GM21825 (cell line): Measurements from ENCODE around the gene SMS.

Source experiments
- ATAC-seq: cut with Tn5 transposase; IDR thresholded peaks from one replicate; pipeline ENCODE4 v1.9.1; 2021; ENCODE audit warnings: mild to moderate bottlenecking, moderate library complexity; ENCODE audit not compliant: unreplicated experiment

The SMS gene

DNA sequence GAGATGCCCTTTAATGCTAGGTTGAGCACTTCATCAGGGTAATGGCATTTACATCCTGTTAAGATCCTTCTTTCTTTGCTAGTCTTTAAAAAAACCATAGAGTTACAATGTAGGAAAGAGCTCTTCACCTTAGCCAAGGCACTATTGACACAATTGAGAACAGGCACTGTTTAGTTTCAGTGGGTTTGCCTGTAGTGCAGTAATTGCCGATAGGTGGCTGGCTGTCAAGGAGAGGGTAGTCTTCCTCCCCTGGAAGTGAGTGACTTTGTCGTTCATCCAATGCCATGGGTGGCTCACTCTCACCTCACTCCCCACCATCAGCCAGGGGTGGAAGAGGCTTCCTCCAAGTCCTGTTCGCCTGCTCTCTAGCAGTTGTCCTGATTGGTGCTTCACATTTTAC, 34.7 kb downstream of the SMS start:
- no peak for ATAC-seq

DNA sequence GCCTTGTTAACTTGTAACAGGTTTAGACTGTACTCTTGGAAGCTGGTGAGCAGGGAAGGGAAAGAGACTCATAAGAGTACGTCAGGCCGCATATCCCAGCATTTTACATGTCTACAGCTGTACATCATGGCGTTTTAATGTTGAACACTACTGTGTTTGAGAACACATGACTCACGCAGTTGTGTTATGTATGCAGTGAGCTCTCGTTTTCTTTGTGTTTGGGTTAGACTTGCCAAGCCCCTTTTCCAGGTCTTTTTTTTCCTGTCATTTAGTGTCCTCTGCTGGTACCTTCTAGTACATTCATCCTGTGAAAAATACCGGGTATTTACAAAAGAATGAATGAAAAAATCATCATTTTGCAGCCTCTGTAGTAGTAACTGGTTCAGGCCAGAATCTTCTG, 35.3 kb downstream of the SMS start:
- ATAC-seq: no peak

DNA sequence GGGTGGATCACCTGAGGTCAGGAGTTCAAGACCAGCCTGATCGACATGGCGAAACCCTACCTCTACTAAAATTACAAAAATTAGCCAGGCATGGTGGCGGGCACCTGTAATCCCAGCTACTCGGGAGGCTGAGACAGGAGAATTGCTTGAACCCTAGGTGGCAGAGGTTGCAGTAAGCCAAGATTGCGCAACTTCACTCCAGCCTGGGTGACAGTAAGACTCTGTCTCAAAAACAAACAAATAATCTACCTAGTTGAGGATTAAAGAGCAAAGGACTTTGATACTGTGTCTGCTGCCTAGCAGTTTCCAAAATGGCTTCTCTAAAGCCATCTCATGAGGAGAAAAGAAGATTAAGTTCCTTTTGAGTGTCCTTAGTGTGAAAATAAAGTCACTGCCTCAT, 37.8 kb downstream of the SMS start:
- ATAC-seq: no peak

GRCh38 chrX:21982311-21982710, 41.8 kb downstream of the SMS start:
- no peak for ATAC-seq

- ATAC-seq: peak; percentile 88
Observed at GRCh38 chrX:21985332-21985777, 44.8 kb downstream of the SMS start.

DNA sequence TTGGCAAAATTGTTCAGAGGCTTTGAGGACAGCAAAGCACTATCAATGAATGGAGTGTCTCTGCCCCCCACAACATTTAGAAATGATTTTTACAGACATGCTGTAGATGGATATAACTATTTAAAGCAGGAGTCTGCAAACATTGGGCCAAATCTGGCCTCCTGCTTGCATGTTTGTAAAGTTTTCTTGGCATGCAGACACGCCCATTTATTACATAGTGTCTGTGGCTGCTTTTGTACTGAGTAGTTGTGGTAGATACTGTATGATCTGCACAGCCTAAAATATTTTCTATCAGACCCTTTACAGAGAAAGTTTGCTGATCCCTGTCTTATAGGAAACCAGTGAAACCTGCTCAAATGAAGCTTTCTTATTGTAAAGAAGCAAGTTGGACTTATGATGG, 46.1 kb downstream of the SMS start:
- ATAC-seq: no peak

GRCh38 chrX:21989384-21989783, 48.9 kb downstream of the SMS start:
- peak; percentile 31 for ATAC-seq

DNA sequence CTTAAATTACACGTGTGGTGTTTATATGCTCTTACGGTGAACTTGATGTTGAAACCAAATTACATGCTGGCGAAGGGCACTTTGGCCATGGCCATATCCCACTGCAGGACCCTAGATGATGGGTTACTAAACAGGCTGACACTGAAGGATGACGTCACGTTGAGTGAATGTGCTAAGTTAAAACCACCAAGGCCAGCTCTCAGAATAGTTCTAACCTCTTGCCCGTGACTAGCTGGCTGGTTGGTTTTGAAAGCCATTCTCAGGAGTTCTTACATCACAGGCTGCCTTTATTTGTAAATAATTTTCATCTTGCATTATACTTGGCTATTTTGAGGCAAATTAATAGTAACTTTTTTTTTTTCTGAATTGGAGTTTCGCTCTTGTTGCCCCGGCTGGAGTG, 50.3 kb downstream of the SMS start:
- ATAC-seq: no peak

DNA sequence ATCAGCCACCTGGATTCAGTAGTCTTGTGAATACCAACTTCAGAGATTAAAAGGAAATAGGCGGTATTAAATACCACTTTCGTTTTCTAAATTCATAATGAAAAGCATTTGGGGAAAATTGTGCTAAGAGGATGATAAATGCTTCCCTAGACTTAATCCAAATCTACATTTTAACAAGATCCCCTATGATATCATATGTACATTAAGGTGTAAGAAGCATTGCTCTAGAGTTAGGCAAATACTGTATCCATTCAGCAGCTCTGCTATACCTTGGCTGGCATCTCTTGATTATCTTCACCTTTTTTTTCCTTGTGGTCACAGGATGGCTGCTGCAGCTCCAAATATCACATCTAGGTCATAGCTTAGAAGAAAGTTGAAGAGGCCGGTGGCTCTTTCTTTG, 51.0 kb downstream of the SMS start:
- no peak for ATAC-seq

DNA sequence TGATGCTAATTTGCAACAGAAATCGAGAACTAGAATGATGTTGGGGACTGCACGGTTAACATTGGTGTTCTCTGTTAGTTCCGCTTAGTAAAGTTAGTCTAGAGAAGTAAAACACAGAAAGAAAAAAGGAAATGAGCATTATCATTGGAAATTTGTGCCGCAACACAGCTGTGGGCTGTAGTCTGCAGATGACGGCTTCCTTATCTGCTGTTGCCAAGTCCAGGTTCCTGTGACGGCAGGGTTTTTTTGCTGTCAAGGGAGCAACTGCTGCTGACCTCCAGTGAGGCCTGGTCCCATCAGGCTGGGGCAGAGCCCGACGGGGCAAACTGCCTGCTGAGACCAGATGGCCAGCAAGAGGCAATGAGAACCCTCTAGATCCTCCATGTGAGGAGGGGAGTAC, 52.8 kb downstream of the SMS start:
- peak; percentile 79 for ATAC-seq

- ATAC-seq: no peak
Observed at GRCh38 chrX:21996872-21997455, 56.5 kb downstream of the SMS start.

DNA sequence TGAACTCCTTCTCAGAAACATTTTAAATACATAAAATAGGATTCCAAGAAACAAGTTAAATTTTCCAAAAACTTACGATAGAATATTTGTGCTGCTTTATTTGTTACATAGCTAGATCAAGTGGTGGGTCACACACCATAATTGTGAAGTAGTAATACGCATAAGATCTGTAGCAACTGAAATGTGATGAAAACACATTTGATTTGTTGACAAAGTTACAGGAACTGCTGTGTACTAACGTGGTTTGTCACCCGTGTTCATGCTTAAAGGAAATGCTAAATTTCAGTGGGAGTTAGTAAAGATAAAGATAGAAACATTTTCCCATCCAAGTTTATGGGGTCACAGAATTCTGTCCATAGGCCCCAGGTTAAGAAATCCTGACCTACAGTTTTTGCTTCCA, 57.5 kb downstream of the SMS start:
- no peak for ATAC-seq

GRCh38 chrX:22004866-22005265, 64.4 kb downstream of the SMS start:
- ATAC-seq: no peak

GRCh38 chrX:22012051-22012450, 71.5 kb downstream of the SMS start:
- ATAC-seq: no peak

DNA sequence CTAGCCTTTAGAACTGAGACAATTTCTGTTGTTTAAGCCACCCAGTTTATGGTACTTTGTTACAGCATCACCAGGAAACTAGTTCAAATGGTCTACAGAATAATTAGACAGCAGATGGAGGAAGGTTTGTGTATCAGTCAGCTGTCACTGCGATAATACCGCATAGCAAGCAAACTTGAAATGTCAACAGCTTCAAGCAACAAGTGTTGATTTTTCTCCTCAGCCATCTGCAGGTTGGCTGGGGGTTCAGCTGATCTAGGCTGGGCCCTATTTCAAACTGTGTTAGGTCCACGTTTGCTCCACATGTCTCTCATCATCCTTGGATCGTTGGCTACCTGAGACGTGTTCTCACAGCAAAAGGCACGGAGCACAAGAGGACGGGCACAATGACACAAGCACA, 72.4 kb downstream of the SMS start:
- ATAC-seq: no peak

GRCh38 chrX:22015139-22015750, 74.7 kb downstream of the SMS start:
- ATAC-seq: no peak

DNA sequence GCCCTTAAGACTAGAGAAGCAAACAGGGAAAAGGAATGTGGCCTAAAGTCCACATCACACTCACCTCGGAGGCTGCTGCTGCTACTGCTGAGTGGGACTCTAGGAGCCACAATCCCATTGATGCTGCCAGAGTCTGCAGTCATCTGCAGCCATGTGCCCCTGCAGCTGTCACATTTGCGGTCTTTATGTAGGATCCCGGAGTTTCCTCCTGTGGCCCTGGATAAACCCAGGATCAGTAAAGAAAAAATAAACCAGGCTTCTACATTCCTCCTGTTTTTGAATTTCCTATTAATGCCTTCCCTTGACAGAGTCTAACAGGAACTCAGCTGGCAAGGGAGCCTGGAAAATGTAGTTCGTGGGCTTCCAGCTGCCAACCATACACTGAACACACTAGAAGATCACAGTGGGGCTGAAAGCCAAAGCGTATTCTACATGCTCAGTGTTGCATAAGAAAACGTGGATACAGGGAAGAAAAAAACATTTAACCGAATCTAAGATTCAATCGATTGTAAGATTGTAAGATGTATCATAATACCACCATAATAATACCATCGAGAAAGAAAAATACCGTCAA, 81.3 kb downstream of the SMS start:
- no peak for ATAC-seq

GRCh38 chrX:22024577-22024976, 84.1 kb downstream of the SMS start:
- ATAC-seq: no peak

DNA sequence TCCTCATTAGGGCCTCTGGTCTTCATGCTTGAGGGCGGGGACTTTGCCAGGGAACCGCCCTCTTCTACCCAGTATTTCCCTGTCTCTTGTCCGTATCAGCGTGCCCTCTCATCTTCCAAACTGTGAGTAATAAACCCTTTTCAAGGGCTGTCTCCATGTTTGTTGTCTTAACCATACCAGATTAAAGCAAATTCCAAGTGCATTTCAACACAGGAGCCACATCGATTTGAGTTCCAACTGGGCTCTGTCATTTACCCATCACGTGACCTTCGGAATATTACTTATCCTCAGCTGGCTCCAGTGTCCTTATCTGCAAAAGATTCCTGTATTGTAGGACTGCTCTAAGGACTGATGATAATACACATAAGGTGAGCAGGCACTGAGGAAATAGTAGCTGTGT, 85.2 kb downstream of the SMS start:
- no peak for ATAC-seq

DNA sequence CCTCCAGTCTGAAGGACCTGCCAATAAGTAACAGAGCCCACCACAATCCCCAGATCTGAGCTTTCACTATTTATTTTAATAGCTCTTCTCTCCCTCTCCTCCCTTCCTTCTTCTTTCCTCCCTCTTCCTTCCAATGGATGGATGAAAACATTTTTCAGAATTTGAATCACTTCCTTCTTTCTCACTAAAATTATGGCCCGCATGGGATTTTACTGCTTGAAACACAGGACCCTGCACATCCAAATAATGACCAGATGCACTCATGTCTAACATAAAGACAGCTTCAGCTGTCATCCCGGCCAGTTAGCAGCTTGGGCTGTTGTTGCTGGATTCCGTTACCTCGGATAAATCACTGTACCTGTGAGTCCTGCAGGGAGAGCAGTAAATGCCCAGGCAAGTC, 86.2 kb downstream of the SMS start:
- ATAC-seq: no peak

DNA sequence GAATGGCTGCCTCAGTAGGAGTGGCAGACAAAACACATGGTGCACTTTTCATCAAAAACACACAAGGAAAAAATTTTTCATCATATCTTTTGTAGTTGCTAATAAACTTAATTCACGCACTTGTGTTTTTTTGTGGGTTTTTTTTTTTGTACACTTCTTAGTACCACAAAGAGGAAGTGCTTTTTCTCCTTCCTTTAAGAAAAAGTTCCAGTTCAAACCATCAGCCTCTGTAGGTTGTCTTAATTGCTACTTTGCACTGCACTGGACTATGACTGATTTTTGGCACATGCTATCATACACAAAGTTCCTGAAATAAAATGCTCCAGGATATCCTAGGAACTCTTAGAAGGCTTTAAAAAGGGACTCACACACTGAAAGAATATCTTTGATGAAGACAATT, 91.6 kb downstream of the SMS start, which contains the start of gene PHEX:
Gene PHEX (plus strand): TSS at position 242 of the 400 bp plus-strand sequence. CDS start 681 bp downstream, outside the sequence.
- no peak for ATAC-seq

DNA sequence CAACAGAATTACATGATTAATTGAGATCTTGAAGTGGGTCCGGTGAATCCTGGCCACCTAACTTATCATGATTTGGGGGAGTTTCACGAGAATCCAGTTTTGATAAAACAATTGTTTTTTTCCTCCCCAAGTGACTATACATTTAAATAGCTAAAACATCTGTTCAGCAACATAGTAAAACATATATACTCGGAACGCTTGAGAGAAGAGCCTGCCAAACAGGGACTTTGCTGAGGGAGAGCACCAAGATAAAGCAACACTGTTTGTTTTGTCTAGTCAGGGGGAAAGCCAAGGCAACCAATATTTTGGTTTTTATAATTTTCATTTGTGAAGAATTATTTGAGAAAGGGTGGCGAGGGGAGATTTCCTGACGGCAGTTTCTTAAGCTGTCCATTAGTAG, 92.0 kb downstream of the SMS start:
- ATAC-seq: no peak

DNA sequence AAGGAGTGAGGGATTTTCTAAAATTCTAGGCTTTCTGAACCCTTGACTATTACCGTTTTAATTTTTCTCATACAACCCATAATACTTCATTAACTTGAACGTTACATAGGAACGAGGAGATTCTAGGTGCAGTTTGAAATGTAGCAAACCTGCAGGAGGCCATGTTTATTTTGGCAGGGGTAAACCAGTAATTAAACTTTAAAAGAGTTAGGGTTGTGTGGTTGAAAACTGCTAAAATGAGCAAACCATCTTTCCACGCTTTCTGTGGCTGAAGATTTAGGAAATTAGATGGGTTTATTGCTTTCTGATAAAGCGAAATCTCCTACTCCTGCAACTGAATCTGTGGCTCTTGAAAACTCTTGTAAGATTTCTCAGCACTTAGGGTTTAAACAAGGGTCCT, 93.3 kb downstream of the SMS start:
- ATAC-seq: no peak
